GM18858 (cell line): ENCODE measurements around the gene DDAH1.

Source experiments
- ATAC-seq: cut with Tn5 transposase; IDR thresholded peaks from one replicate; pipeline ENCODE4 v1.9.1; 2021; ENCODE audit not compliant: unreplicated experiment

DDAH1 gene

DNA sequence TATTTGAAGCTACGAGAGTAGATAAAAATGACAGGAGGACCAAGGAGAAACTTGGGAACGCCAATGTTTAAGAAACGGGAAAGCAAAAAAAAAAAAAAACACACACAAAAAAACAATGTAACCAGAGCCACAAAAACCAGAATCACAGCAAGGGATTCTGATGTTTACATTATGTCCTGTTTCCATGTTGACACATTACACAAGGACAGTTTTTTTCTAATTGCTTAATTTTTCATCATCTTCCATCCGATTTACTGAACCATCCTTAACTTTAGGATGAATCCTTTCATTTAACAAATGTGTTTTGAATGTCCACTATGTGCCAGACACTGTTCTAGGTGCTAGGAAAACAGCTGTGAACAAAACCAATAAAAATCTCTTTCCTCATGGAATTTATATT lies 187.2 kb downstream of the DDAH1 start:
- ATAC-seq: no peak

GRCh38 chr1:85276978-85277639 lies 187.8 kb downstream of the DDAH1 start:
- no peak for ATAC-seq

DNA sequence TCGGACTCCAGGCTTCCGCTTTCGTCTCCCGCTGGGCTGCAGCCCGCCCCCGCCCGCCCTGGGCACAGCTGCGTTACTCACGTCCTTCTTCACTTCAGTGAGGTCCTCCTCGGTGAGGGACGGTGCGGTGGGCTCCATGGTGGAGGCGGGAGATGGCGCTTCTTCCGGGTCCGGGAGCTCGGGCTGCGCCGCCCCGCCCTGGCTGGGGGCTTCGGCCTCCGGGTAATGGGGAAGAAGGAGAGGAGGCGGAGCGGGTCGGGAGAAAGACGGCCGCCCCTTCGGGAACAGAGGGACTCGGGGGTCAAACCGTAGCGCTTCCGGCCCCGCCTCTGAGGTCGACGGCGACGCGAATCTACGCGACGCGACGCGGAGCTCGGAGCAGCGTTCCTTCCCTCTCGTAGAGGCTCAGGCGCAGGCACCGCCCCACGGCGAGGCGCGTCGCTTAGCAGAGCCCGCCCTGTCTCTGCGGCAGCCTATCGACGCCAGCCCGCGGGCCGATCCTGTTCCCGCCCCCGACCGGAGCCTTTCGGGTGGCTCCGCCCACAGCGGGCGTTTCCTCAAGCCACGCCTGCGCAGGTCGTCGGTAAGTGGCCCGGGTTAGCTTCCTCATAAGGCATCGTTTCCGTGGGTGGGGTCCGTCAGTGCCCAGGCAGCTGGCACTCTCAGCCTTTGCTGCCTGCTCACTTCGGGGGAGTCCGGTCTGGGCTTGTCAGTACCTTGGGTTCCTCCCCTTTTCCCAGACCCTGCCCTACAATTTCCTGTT lies 188.6 kb downstream of the DDAH1 start, which contains the start of gene BCL10:
Gene BCL10 (minus strand): TSS at position 418 of the 763 bp plus-strand sequence. CDS start 280 bp downstream, at position 138.
- ATAC-seq: peak; percentile 91

- no peak for ATAC-seq
These were observed 189.2 kb downstream of the DDAH1 start for GRCh38 chr1:85275701-85276214.

DNA sequence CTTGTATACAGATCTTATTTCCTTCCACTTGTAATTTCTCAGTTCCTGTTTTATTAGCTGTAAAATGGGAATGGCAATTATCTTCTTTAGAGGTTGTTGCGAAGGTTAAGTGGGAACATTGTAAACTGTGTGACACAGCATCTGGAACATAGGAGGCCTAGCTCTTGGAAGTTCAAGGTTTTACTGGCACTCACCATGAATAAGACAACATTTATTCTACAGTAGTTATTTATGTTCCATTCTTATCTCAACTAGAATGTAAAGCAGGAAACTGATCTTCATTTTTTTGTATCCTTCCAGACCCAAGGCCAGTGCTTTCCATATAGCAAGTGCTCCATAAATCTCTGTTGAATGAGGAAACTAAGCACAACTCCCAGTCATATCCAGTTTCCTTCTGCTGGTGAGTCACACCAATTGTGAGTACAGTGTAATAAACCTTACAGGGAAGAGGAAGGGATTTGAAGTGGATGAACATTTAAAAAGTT lies 189.9 kb downstream of the DDAH1 start:
- no peak for ATAC-seq

DNA sequence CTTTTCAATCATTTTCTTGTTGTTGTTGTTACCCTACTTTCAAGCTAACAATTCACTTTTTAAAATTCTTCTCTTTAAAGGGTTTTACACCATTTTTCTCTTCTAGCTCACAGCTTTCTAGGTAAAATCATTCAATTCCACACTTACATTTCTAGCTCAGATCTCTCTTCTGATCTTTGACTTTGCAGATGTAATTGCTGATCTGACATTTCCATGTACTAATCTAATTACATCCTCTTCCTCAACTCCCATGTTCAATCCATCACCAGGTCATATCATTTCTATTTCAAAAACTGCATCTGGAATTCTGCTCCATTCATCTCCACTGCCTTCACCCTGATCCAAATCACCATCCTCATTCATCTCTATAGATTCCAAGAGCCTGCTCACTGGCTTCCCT lies 191.6 kb downstream of the DDAH1 start:
- ATAC-seq: no peak

- no peak for ATAC-seq
These were observed 196.0 kb downstream of the DDAH1 start for GRCh38 chr1:85268801-85269585.
